Muscle layer of duodenum (tissue), 2 donors: ENCODE measurements around the gene PRR3.
"Not testable (repeated sequence)": the region's sequence is repeated elsewhere in the genome, so short reads cannot be mapped to it uniquely, and the experiment has no call there.

Source experiments
- H3K27ac ChIP-seq: one replicate; pipeline ENCODE4 v1.7.0; 2013; ENCODE audit warnings: mild to moderate bottlenecking, low read length
- H3K27me3 ChIP-seq: one replicate; pipeline ENCODE4 v1.7.0; 2013; ENCODE audit warnings: low read depth, mild to moderate bottlenecking, control low read depth, low read length
- H3K36me3 ChIP-seq, 2 donors: one replicate each; pipeline ENCODE4 v1.7.0; 2013; ENCODE audit warnings: low read length in 2 of 2, control low read depth in 1 of 2, mild to moderate bottlenecking in 1 of 2; ENCODE audit not compliant: insufficient read depth in 2 of 2, control insufficient read depth in 1 of 2
- H3K4me1 ChIP-seq, 2 donors: one replicate each; pipeline ENCODE4 v1.7.0; 2013; ENCODE audit warnings: low read length in 2 of 2, mild to moderate bottlenecking in 2 of 2, control low read depth in 1 of 2, moderate library complexity in 1 of 2; ENCODE audit not compliant: insufficient read depth in 2 of 2, control insufficient read depth in 1 of 2
- H3K4me3 ChIP-seq, 2 donors: one replicate each; pipeline ENCODE4 v1.7.0; 2013; ENCODE audit warnings: low read length in 2 of 2, low read depth in 1 of 2, mild to moderate bottlenecking in 1 of 2
- H3K9me3 ChIP-seq, 2 donors: one replicate each; pipeline ENCODE4 v1.7.0; 2013; ENCODE audit warnings: low read length in 2 of 2, control low read depth in 1 of 2, mild to moderate bottlenecking in 1 of 2; ENCODE audit not compliant: control insufficient read depth in 1 of 2
- donor health status: healthy.

The PRR3 gene, protein sequence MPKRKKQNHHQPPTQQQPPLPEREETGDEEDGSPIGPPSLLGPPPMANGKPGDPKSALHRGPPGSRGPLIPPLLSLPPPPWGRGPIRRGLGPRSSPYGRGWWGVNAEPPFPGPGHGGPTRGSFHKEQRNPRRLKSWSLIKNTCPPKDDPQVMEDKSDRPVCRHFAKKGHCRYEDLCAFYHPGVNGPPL

DNA sequence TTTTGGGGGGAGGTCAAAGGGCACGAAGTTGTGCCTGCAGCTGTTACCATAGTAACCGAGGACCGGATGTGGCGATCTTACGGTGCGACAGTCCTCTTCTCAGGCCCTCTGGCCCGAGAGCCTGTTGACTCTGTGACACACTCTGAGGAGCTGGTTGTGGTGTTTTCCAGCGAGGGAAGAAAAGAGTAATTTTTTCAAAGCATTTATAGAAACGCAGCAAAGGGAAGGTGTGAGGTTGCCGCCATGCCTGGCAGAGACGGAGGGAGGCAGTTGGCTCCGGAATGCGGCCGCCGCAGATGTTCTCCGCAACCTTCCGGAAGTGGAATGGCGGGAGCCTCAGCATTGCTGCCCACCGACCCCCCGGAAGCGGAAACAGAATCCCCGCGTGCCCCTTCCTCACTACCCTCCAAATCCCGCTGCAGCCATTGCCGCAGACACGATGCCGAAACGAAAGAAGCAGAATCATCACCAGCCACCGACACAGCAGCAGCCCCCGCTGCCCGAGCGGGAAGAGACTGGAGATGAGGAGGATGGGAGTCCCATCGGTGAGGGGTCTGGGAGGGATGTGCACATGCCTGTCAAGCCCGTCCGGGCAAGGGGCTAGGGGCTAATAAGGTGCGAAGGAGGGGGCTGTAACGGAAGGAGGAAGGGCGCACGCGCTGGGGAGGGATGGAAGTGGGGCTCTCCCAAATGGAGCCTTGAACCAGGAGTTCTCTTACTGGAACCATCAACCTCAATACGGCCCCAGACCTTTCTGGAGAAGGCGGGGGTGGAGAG lies at the start of gene PRR3:
PRR3 (plus strand) TSS at position 390 of the 777 bp plus-strand sequence; CDS start at position 440, 50 bp downstream.
- peak within 1 kb of the TSS; percentile 99 for H3K4me3 ChIP-seq
- peaks cover 7 to 14% of the 10 kb centered on the region in 2 donors for H3K4me1 ChIP-seq
- peak within 1 kb of the TSS; percentile 95 for H3K27ac ChIP-seq
- peaks cover 28% of the 10 kb centered on the region in 2 donors for H3K36me3 ChIP-seq
- H3K9me3 ChIP-seq = no peaks in the 10 kb centered on the region
- H3K27me3 ChIP-seq = no peaks in the 10 kb centered on the region

DNA sequence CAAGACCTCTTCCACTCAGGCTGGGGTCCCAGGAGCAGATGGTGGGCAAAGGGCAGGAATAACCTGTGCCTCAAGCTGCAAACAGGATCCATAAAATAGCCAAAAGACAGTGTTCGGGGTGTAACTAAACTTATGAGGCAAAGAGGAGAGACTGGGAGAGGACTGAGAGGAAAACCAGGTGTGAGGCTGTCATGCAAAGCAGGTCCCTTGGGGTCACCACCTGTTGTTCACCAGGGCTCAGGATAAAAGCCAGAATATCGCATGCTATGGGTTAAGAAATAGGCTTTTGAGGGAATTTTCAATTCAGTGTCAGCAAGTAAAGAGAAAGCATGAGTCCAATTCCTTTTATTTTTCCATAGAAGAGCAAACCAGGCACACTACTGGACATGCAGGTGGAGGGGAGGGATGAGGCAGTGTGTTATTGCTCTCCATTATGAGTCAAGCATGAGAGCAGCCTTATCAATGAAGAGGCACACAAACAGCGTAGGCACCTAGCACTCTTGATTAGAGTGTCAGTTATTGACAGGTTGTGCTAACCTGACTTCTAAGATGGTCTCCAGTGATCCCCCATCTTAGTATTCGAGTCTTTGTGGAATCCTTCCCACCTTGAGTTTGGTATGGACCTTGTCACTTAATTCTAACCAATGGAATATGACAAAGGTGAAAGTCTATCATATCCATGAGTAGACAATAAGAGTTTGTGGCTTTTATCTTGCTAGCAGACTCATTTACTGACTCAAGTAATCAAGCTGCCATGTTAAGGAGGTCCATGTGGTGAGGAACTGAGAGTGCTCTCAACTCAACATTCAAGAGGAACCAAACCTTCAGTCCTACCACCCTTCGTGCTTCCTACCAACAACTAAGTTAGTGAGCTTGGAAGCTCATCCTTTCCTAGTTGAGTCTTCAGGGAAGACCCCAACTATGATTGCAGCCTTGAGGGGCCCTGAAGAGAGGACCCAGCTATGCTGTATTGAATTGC lies 49.0 kb upstream of the PRR3 start:
- H3K9me3 ChIP-seq = no peaks in the 10 kb centered on the region
- no peak overlapping the region for H3K4me3 ChIP-seq
- no peak overlapping the region for H3K27ac ChIP-seq
- no peaks in the 10 kb centered on the region for H3K27me3 ChIP-seq
- no peaks in the 10 kb centered on the region for H3K36me3 ChIP-seq
- H3K4me1 ChIP-seq = peaks cover 0 to 3% of the 10 kb centered on the region in 2 donors

GRCh38 chr6:30508890-30509736 lies 48.0 kb upstream of the PRR3 start:
- Histone ChIP-seq H3K9me3 (no peaks in the 10 kb centered on the region), H3K4me3 (no peak overlapping the region), H3K4me1 (peaks cover 0 to 3% of the 10 kb centered on the region in 2 donors), H3K36me3 (no peaks in the 10 kb centered on the region), H3K27ac (no peak overlapping the region), H3K27me3 (no peaks in the 10 kb centered on the region)

- H3K9me3 ChIP-seq = no peaks in the 10 kb centered on the region
- no peak overlapping the region for H3K4me3 ChIP-seq
- H3K27ac ChIP-seq = no peak overlapping the region
These were observed 46.5 kb upstream of the PRR3 start for GRCh38 chr6:30510419-30511168.

DNA sequence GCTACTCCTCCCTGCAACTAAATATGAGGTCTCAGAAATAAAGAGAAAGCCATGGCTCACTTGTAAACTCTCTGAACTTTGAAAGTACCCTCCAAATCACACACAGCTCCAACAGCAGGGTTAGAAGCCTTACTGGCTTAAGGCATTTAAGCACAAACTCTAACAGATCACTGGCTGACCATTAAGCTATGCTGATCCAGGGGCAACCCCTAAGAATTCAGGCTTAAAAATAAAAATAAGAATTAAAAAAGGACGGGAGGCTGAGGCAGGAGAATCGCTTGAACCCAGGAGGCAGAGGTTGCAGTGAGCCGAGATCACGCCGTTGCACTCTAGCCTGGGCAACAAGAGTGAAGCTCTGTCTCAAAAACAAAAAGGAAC lies 45.9 kb upstream of the PRR3 start:
- H3K9me3 ChIP-seq = no peaks in the 10 kb centered on the region
- H3K27ac ChIP-seq = no peak overlapping the region
- H3K27me3 ChIP-seq = no peaks in the 10 kb centered on the region
- H3K36me3 ChIP-seq = no peaks in the 10 kb centered on the region
- H3K4me3 ChIP-seq = no peak overlapping the region
- peaks cover 0 to 3% of the 10 kb centered on the region in 2 donors for H3K4me1 ChIP-seq

More at GRCh38 chr6:30510419-30511168, 46.5 kb upstream of the PRR3 start:
- Histone ChIP-seq H3K27me3 (no peaks in the 10 kb centered on the region), H3K36me3 (no peaks in the 10 kb centered on the region), H3K4me1 (peaks cover 0 to 3% of the 10 kb centered on the region in 2 donors)

DNA sequence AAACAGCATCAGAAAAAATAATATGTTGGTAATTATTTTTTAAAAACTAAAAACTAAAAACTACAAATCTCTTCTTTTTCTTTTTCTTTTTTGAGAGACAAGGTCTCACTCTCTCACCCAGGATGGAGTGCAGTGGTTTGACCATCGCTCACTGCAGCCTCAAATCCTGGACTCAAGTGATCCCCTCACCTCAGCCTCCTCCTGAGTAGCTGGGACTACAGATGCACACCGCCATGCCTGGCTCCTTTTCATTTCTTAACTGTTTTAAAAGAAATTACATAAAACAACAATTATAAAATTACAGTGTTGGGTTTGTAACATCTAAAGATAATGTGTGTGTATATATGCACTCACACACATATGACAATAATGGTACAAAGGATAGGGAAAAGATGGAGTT lies 43.6 kb upstream of the PRR3 start:
- no peak overlapping the region for H3K4me3 ChIP-seq
- H3K27ac ChIP-seq = no peak overlapping the region
- H3K36me3 ChIP-seq = no peaks in the 10 kb centered on the region
- H3K4me1 ChIP-seq = peaks cover 0 to 3% of the 10 kb centered on the region in 2 donors
- no peaks in the 10 kb centered on the region for H3K9me3 ChIP-seq
- no peaks in the 10 kb centered on the region for H3K27me3 ChIP-seq

DNA sequence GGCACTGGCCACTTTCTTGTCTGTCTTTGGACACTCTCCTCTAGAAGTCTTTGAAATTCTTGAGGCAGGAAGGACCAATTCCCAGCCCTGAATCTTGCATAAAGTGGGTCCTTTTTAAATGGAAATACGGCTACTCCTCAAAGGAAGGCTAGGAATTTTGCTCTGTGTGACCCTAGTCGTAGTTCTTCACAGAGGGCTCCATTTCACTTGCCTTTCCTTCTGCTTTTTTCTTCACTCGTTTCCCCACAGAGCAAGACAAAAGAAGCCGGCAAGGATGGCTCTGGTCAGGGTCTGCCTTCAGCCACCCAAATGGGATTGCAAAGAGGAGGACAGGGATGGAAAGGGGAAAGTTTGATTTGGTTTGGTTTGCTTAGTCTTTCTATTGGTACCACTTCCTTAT lies 42.0 kb upstream of the PRR3 start:
- Histone ChIP-seq H3K4me1 (peaks cover 0 to under 1% of the 10 kb centered on the region in 2 donors), H3K36me3 (no peaks in the 10 kb centered on the region), H3K27me3 (no peaks in the 10 kb centered on the region), H3K4me3 (no peak overlapping the region), H3K9me3 (no peaks in the 10 kb centered on the region), H3K27ac (peak overlapping the region; percentile 4)

DNA sequence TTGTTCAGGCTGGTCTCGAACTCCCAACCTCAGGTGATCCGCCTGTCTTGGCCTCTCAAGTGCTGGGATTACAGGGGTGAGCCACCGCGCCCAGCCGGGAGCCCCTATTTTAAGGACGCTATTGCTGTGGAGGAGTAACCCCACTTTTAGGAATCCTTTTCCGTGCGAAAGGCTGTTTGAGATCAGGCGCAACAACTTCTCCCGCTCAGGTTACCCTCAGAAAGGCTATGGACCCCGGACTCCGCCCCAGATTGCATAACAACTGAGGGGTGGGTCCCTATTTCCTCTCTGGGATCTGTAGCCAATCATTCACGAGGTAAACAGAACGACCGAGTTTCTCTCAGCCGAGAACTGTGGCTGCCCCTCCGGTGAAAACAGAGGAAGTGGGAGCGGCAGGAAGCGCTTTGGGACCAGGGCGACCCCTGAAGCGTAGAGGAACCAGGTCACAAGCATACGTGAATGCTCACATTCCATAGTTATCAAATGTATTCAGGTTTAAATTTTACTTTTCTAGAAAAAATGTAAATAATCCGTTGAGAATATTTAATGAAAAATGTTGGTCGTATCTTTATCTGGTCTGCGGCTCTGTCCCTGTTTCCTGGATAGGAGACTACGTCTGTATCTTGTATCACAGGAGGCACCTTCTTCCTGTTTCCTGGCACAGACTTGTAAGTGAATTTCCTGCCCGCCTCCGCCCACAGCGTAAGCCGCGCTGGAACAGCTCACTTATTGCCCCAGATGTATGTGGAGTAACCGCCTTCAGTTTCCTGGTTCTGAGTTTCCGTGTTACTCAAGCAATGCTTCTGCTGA lies 40.9 kb upstream of the PRR3 start:
- H3K27me3 ChIP-seq = no peaks in the 10 kb centered on the region
- peak overlapping the region; percentile 96 for H3K27ac ChIP-seq
- no peaks in the 10 kb centered on the region for H3K4me1 ChIP-seq
- H3K9me3 ChIP-seq = no peaks in the 10 kb centered on the region
- no peaks in the 10 kb centered on the region for H3K36me3 ChIP-seq
- H3K4me3 ChIP-seq = peak overlapping the region; percentile 62 to 71

GRCh38 chr6:30516754-30517076 lies 40.4 kb upstream of the PRR3 start:
- not testable (repeated sequence) for H3K4me1 ChIP-seq, H3K9me3 ChIP-seq, H3K36me3 ChIP-seq, H3K27me3 ChIP-seq
- Histone ChIP-seq H3K4me3 (peak overlapping the region; percentile 62 to 71), H3K27ac (peak overlapping the region; percentile 96)
